ENCODE measurements around the gene VENTX.

DNA sequence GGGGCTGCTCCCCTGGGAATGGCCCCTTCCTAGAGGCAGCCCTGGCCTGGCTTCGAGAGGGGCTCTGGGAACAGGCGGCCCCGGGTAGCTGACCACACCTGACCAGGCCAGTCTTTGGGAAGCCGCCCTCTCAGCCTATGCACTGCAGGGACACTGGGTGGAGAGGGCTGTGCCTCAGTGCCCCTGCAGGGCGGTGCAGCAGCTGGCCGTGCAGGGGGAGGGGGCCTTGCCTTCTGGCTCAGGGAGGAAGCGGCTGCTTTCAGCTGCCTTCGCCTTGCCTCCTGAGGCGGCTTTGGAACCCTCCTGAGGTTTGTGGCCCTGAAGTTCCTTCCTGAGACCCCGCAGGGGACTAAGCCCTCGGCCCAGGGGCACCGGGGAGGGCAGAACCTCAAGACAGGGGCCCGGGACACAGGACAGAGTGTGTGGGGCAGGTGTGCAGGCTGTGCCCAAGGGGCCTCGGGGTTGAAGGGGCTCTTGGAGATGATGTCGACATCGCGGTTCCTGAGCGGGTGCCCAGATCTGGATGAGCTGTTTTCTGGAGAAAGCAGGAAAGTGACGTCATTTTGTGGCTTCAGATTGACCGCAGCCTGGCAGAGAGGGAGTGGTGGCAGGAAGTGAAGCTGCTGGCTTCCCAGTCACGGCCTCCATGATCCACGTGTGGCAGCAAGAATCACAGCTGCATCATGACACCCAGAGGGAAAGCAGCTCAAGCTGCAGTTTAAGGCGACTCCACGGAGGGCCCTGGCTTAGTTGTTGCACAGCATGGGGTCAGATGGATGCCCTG lies 21.4 kb downstream of the VENTX start:
- TF ChIP-seq, protein P1, sequence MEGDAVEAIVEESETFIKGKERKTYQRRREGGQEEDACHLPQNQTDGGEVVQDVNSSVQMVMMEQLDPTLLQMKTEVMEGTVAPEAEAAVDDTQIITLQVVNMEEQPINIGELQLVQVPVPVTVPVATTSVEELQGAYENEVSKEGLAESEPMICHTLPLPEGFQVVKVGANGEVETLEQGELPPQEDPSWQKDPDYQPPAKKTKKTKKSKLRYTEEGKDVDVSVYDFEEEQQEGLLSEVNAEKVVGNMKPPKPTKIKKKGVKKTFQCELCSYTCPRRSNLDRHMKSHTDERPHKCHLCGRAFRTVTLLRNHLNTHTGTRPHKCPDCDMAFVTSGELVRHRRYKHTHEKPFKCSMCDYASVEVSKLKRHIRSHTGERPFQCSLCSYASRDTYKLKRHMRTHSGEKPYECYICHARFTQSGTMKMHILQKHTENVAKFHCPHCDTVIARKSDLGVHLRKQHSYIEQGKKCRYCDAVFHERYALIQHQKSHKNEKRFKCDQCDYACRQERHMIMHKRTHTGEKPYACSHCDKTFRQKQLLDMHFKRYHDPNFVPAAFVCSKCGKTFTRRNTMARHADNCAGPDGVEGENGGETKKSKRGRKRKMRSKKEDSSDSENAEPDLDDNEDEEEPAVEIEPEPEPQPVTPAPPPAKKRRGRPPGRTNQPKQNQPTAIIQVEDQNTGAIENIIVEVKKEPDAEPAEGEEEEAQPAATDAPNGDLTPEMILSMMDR (IDR thresholded peaks at IDR 0.05 in 4 of 5, conservative IDR thresholded peaks at IDR 0.05 in 1 of 5): no peak
- peak in 1 of 2 donors; percentile 21 for TF ChIP-seq POLR2A (IDR thresholded peaks at IDR 0.05)

Measured in gastrocnemius medialis (tissue), 4 donors.